ENCODE data around the gene GPATCH4. TPM values are rescaled to one million over a fixed set of nuclear protein-coding genes. Genes with fewer than 3 reads are reported as not detected.

GPATCH4 gene
- total and polyA plus RNA-seq, 2 donors (not counting 1 experiment from before 2014, with no cell fraction given), result 11.3 to 38.3 TPM

DNA sequence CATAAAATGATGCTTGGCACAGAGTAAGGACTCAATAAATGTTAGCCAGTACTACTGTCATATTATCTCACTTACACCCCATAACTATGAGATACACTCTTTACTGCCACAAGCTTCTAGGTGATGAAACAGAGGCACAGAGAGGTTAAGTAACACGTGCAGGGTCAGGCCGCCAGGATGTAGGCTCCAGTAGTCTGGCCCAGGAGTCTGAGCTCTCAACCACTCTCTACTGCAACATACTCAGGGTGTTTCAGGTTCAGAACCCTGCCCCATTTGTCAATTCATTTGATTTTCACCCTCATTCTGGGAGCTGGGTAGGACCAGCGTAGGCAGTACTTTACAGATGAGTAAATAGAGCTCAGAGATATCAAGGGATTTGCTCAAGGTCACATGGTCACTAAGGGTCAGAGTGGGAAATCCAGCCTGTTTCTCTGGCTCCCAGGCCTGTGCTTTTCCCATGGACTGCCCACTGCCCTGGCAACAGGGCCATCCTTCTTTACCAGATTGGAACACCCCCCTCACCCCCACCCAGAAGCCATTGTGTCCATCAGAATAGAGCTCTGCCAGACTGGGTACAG, 50.1 kb downstream of the GPATCH4 start:
- H3K27me3 ChIP-seq (replicated peaks in 1 of 4; ENCODE audit: control extremely low read depth in 1 of 4, control insufficient read depth in 3 of 4, insufficient read depth in 4 of 4, low read length in 3 of 4), result no peaks in the 10 kb centered on the region
- 38% methylated on average over 2 of the region's 3 CpGs for WGBS (ENCODE audit: insufficient coverage)
- H3K9me3 ChIP-seq (ENCODE audit: control extremely low read depth in 1 of 3, control insufficient read depth in 2 of 3, insufficient read depth in 1 of 3, low read length in 2 of 3), result peaks cover 0 to under 1% (median 0%) of the 10 kb centered on the region in 3 donors
- peak; percentile 36 for DNase-seq
- H3K27me3 Mint-ChIP-seq, result no peaks in the 10 kb centered on the region
- intact Hi-C loops (cut with micrococcal nuclease), result no loop called here
- CTCF ChIA-PET, result interaction anchor here (0.9 to 2.3 kb wide), 4 partner anchors 31 to 97 kb away, joined by 3 to 11 read pairs (median 6); no protein-coding TSS in a partner anchor
- H3K27ac Mint-ChIP-seq, result peak overlapping the region; percentile 43
- H3K4me2 ChIP-seq (replicated peaks; ENCODE audit: low read depth, low read length, poor library complexity, severe bottlenecking), result peak overlapping the region; percentile 39
- no peaks in the 10 kb centered on the region for H3K79me2 ChIP-seq (ENCODE audit: control insufficient read depth, insufficient read depth, low read length)
- no peaks in the 10 kb centered on the region for H4K20me1 ChIP-seq (ENCODE audit: control insufficient read depth, insufficient read depth, low read length, poor library complexity, severe bottlenecking)
- H3K36me3 ChIP-seq (replicated peaks in 1 of 2; ENCODE audit: control extremely low read depth in 1 of 2, control insufficient read depth in 1 of 2, extremely low read depth in 1 of 2, insufficient read depth in 2 of 2, low read length in 1 of 2), result no peaks in the 10 kb centered on the region
- H3K4me1 Mint-ChIP-seq, result peaks cover 49% of the 10 kb centered on the region
- ATAC-seq (ENCODE audit: low read depth), result peak; percentile 39
- H3K9me3 Mint-ChIP-seq (ENCODE audit: insufficient read depth), result no peaks in the 10 kb centered on the region
- peaks cover 45 to 49% of the 10 kb centered on the region in 2 donors for H3K4me1 ChIP-seq (ENCODE audit: control insufficient read depth in 2 of 2, insufficient read depth in 2 of 2, low read length in 2 of 2)
- H2AFZ ChIP-seq (ENCODE audit: insufficient read depth, low read depth, low read length, poor library complexity, severe bottlenecking), result peak overlapping the region; percentile 5
- H3K4me3 ChIP-seq (ENCODE audit: control extremely low read depth in 1 of 5, extremely low read depth in 1 of 5, insufficient read depth in 1 of 5, low read depth in 2 of 5, low read length in 4 of 5), result no peak overlapping the region
- POLR2A ChIA-PET, result interaction anchor here (1.2 kb wide), 1 partner anchor 50 kb away, joined by 7 read pairs; the partner anchor contains the start of gene MEF2D
- peak overlapping the region; percentile 1 for H3K4me3 Mint-ChIP-seq
- TF ChIP-seq, protein P1, sequence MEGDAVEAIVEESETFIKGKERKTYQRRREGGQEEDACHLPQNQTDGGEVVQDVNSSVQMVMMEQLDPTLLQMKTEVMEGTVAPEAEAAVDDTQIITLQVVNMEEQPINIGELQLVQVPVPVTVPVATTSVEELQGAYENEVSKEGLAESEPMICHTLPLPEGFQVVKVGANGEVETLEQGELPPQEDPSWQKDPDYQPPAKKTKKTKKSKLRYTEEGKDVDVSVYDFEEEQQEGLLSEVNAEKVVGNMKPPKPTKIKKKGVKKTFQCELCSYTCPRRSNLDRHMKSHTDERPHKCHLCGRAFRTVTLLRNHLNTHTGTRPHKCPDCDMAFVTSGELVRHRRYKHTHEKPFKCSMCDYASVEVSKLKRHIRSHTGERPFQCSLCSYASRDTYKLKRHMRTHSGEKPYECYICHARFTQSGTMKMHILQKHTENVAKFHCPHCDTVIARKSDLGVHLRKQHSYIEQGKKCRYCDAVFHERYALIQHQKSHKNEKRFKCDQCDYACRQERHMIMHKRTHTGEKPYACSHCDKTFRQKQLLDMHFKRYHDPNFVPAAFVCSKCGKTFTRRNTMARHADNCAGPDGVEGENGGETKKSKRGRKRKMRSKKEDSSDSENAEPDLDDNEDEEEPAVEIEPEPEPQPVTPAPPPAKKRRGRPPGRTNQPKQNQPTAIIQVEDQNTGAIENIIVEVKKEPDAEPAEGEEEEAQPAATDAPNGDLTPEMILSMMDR (IDR thresholded peaks at IDR 0.05), result no peak
- no peak for TF ChIP-seq EZH2 (IDR thresholded peaks at IDR 0.05; ENCODE audit: borderline replicate concordance, insufficient read depth, low read depth, low read length, poor library complexity, severe bottlenecking)
- peak overlapping the region in 1 of 2 donors; percentile 53 for H3K27ac ChIP-seq (ENCODE audit: low read length in 2 of 2)
- H3K9ac ChIP-seq (ENCODE audit: low read length), result no peak overlapping the region

DNA sequence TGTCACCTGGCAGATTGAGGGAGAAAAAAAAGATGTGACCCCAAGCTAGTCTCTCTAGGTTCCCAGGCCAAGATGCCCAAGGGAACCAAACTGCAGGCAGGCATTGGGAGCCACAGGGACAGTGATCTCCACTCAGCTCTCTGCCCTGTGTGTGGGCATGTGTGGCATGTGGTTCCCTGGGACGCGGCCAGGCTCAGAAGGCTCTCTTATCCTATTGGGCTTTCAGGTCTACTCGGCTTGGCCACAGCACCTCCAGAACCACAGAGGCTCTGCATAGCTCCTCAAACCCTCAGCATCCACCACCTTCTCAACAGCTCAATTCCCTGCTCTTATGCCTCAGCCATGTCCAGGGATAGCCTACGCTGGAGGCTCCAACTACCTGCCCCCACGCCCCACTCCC, 50.9 kb downstream of the GPATCH4 start:
- no peak overlapping the region for H3K4me3 ChIP-seq (ENCODE audit: control extremely low read depth in 1 of 5, extremely low read depth in 1 of 5, insufficient read depth in 1 of 5, low read depth in 2 of 5, low read length in 4 of 5)
- no peaks in the 10 kb centered on the region for H3K9me3 Mint-ChIP-seq (ENCODE audit: insufficient read depth)
- no peak overlapping the region for H3K27ac Mint-ChIP-seq
- 89% methylated on average over 5 of the region's 5 CpGs for WGBS (ENCODE audit: insufficient coverage)
- no peak for ATAC-seq (ENCODE audit: low read depth)
- H3K4me3 Mint-ChIP-seq, result no peak overlapping the region
- H4K20me1 ChIP-seq (ENCODE audit: control insufficient read depth, insufficient read depth, low read length, poor library complexity, severe bottlenecking), result no peaks in the 10 kb centered on the region
- no peak for DNase-seq
- peaks cover 45% of the 10 kb centered on the region for H3K4me1 Mint-ChIP-seq
- H3K9ac ChIP-seq (ENCODE audit: low read length), result no peak overlapping the region
- no peaks in the 10 kb centered on the region for H3K36me3 ChIP-seq (replicated peaks in 1 of 2; ENCODE audit: control extremely low read depth in 1 of 2, control insufficient read depth in 1 of 2, extremely low read depth in 1 of 2, insufficient read depth in 2 of 2, low read length in 1 of 2)
- no peak overlapping the region for H2AFZ ChIP-seq (ENCODE audit: insufficient read depth, low read depth, low read length, poor library complexity, severe bottlenecking)
- H3K27me3 ChIP-seq (replicated peaks in 1 of 4; ENCODE audit: control extremely low read depth in 1 of 4, control insufficient read depth in 3 of 4, insufficient read depth in 4 of 4, low read length in 3 of 4), result no peaks in the 10 kb centered on the region
- peaks cover 45 to 49% of the 10 kb centered on the region in 2 donors for H3K4me1 ChIP-seq (ENCODE audit: control insufficient read depth in 2 of 2, insufficient read depth in 2 of 2, low read length in 2 of 2)
- H3K27ac ChIP-seq (ENCODE audit: low read length in 2 of 2), result no peak overlapping the region
- intact Hi-C loops (cut with micrococcal nuclease), result no loop called here
- no peak overlapping the region for H3K4me2 ChIP-seq (replicated peaks; ENCODE audit: low read depth, low read length, poor library complexity, severe bottlenecking)
- no peaks in the 10 kb centered on the region for H3K79me2 ChIP-seq (ENCODE audit: control insufficient read depth, insufficient read depth, low read length)
- ChIA-PET POLR2A (no interaction called here), CTCF (interaction anchor here (1.7 to 2.3 kb wide), 3 partner anchors 9 to 69 kb away, joined by 4 to 11 read pairs (median 4); no protein-coding TSS in a partner anchor)
- H3K9me3 ChIP-seq (ENCODE audit: control extremely low read depth in 1 of 3, control insufficient read depth in 2 of 3, insufficient read depth in 1 of 3, low read length in 2 of 3), result no peaks in the 10 kb centered on the region
- H3K27me3 Mint-ChIP-seq, result no peaks in the 10 kb centered on the region
- TF ChIP-seq, protein P1 (IDR thresholded peaks at IDR 0.05), result no peak
- TF ChIP-seq EZH2 (IDR thresholded peaks at IDR 0.05; ENCODE audit: borderline replicate concordance, insufficient read depth, low read depth, low read length, poor library complexity, severe bottlenecking), result no peak
